A549 treated with CORT108297 at 1 μM for 4 hours (cell line): ENCODE measurements around the gene SUSD4. TPM values are rescaled to one million over a fixed set of nuclear protein-coding genes. Genes with fewer than 3 reads are reported as not detected.

Experiments used
- total RNA-seq: library from RNA; stranded (reverse); fragments of 200-300 nt; extraction: Qiagen RNA extraction; gene quantifications from 5 replicates; pipeline ENCODE4 v1.2.3, GENCODE V29; 2022

The SUSD4 gene, protein sequence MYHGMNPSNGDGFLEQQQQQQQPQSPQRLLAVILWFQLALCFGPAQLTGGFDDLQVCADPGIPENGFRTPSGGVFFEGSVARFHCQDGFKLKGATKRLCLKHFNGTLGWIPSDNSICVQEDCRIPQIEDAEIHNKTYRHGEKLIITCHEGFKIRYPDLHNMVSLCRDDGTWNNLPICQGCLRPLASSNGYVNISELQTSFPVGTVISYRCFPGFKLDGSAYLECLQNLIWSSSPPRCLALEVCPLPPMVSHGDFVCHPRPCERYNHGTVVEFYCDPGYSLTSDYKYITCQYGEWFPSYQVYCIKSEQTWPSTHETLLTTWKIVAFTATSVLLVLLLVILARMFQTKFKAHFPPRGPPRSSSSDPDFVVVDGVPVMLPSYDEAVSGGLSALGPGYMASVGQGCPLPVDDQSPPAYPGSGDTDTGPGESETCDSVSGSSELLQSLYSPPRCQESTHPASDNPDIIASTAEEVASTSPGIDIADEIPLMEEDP
- 0.47 to 0.73 TPM (median 0.60 TPM) in 5 replicates for total RNA-seq

GRCh38 chr1:223363856-223364684, at the start of gene SUSD4:
TSS of gene SUSD4 (minus strand) at chr1:223364176. CDS start at chr1:223363425, 751 bp downstream.

DNA sequence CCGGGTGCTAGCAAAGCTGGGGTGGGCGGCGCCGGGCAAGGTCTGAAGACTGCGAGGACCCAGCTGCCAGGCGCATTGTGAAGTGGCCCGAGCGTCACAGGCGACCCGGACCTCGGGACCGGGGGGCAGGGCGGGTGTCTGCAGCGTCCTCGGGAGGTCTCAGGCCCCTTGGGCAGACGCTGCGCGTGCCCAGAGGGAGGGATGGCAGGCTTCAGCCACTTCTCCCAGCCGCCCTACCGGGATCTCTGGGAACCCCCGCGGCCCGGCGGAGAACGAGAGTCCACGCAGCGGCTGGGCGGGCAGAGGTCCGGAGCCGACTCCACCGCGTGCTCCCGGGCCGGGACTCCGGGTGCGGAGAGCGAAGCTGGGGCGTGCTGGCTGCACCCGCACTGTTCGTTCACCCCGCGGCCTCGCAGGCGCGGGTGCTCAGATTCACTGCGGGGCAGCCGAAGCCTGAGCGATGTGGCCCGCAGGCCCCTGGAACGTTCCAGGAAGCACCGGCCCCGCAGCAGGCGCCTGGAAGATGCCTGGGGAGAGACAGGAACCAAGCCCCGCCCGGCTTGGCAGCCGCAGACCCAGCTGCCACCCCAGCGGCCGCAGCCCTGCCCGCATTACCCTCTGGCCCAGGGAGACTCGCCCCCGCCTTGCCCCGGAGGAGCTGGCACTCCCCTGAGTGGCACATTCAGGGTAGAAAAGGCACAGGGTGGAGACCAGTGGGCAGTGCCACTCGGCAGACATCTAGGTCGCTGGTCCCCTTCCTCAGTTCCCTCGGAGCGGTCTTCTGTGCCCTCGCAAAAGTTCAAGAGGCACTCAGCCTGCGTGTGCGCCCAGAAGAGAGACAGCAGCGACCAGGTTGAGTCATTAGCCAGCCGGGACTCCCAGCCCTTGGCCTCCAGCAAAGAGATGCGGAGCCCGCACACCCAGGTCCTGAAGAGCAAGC, 29.6 kb upstream of the SUSD4 start, which contains the start of gene CCDC185:
Gene CCDC185, plus strand, starts transcription at position 141 of the 940 bp plus-strand sequence. Its CDS starts 61 bp downstream, at position 202.

Other genes starting within 250 kb of the SUSD4 start
- gene TLR5, start 220.9 kb downstream of the SUSD4 start, total RNA-seq: 0.04 to 0.23 TPM (median 0.13 TPM) in 5 replicates
- gene CCDC185, start 29.2 kb upstream of the SUSD4 start, total RNA-seq: 0.08 to 0.13 TPM (median 0.10 TPM) in 4 of 5 replicates, not detected in the other